Body of pancreas (tissue), 4 donors: ENCODE results near the gene AHSP. TPM values are rescaled to one million over a fixed set of nuclear protein-coding genes. Genes with fewer than 3 reads are reported as not detected.

Source experiments
- ATAC-seq: fragments of 150-250 bp; one replicate; pipeline ENCODE4 v1.9.1; 2016
- DNase-seq, 4 donors: peaks; one replicate each; pipeline ENCODE4 v3.0.0-alpha.2; 2019
- H3K27ac ChIP-seq, 4 donors: fragments of 200-600 bp; sonication (generic); 1 replicate in 3 of 4; 2 replicates in 1 of 4; pipeline versions ENCODE4 v1.5.1 to v1.6.1; 2016 to 2019; ENCODE audit warnings: mild to moderate bottlenecking in 1 of 4, mixed read lengths in 1 of 4, moderate library complexity in 1 of 4
- H3K27me3 ChIP-seq, 2 donors: fragments of 200-600 bp; sonication (generic); one replicate each; pipeline ENCODE4 v1.6.0; 2016; ENCODE audit warnings: mild to moderate bottlenecking in 1 of 2
- H3K36me3 ChIP-seq, 2 donors: fragments of 200-600 bp; sonication (generic); replicated peaks in 1 of 2; 2 replicates each; pipeline ENCODE4 v1.5.1; 2016; ENCODE audit warnings: low read depth in 2 of 2; ENCODE audit not compliant: insufficient read depth in 1 of 2
- H3K4me1 ChIP-seq: fragments of 200-600 bp; sonication (generic); one replicate; pipeline ENCODE4 v1.6.0; 2016
- H3K4me3 ChIP-seq, 2 donors: fragments of 200-600 bp; sonication (generic); 1 replicate in 1 of 2; 2 replicates in 1 of 2; pipeline ENCODE4 v1.5.1; 2016 to 2019
- H3K9me3 ChIP-seq, 3 donors: fragments of 200-600 bp; sonication (generic); 1 replicate in 2 of 3; 2 replicates in 1 of 3; pipeline ENCODE4 v1.5.1; 2016
- CTCF ChIP-seq, 7 experiments: fragments of 450-650 bp in 4 of 7; fragments of 200-600 bp in 3 of 7; sonication (generic) in 3 of 7; IDR thresholded peaks; one replicate each; pipeline ENCODE4 v1.5.1; 2016 to 2019; ENCODE audit warnings: antibody characterized with exemption in 7 of 7
- POLR2A ChIP-seq, 3 donors: fragments of 450-650 bp; IDR thresholded peaks; one replicate each; pipeline ENCODE4 v1.6.1; 2016; ENCODE audit warnings: antibody characterized with exemption in 3 of 3, mild to moderate bottlenecking in 2 of 3
- WGBS, 2 donors: methylation state at CpG; one replicate each; pipeline ENCODE4 v1.1.5; 2017; 5-methylcytosine and 5-hydroxymethylcytosine counted together
- intact Hi-C: fragments of 100-400 bp; cut with DNase I; formaldehyde crosslinking; loops from one replicate; pipeline ENCODE4 v1.15.1; 2023
- total RNA-seq, 2 donors: library from RNA; depleted of rRNA; stranded (reverse); fragments of >200 nt; gene quantifications; one replicate each; pipeline ENCODE4 v1.1.0, GENCODE V29; 2016

Gene AHSP
- total RNA-seq, 2 donors from 2014 or later: not detected

GRCh38 chr16:31542763-31543162 is 15.1 kb downstream of the AHSP start:
- H3K9me3 ChIP-seq: peaks cover 0 to 10% (median 0%) of the 10 kb centered on the region in 3 donors
- no peak overlapping the region for H3K27ac ChIP-seq
- no peak overlapping the region for H3K4me3 ChIP-seq
- peaks cover 0 to 2% of the 10 kb centered on the region in 2 donors for H3K27me3 ChIP-seq
- H3K4me1 ChIP-seq: peaks cover under 1% of the 10 kb centered on the region
- intact Hi-C loops: no loop called here
- ATAC-seq (no peak), DNase-seq (no peak)
- no peaks in the 10 kb centered on the region for H3K36me3 ChIP-seq
- TF ChIP-seq CTCF (IDR thresholded peaks at IDR 0.05) (no peak), POLR2A (IDR thresholded peaks at IDR 0.05) (no peak)
- WGBS, 2 donors: 77 to 79% methylated on average over 4 of the region's 4 CpGs

GRCh38 chr16:31561426-31562233 is 33.9 kb downstream of the AHSP start:
- Histone ChIP-seq H3K27me3 (no peaks in the 10 kb centered on the region), H3K9me3 (no peaks in the 10 kb centered on the region), H3K4me1 (no peaks in the 10 kb centered on the region), H3K4me3 (no peak overlapping the region), H3K27ac (no peak overlapping the region), H3K36me3 (no peaks in the 10 kb centered on the region)
- no peak for TF ChIP-seq POLR2A (IDR thresholded peaks at IDR 0.05)
- TF ChIP-seq CTCF (IDR thresholded peaks at IDR 0.05): no peak
- ATAC-seq (no peak), DNase-seq (no peak)
- intact Hi-C loops: no loop called here
- 62 to 69% methylated on average over 8 of the region's 8 CpGs for WGBS, 2 donors

GRCh38 chr16:31568577-31569359 is 41.1 kb downstream of the AHSP start:
- ATAC-seq (no peak), DNase-seq (peak in 3 of 4 donors; percentile 15 to 46 (median 26))
- no peak overlapping the region for H3K27ac ChIP-seq
- H3K4me3 ChIP-seq: no peak overlapping the region
- H3K9me3 ChIP-seq: no peaks in the 10 kb centered on the region
- WGBS, 2 donors: 9% methylated on average over 35 to 49 of the region's 49 CpGs
- intact Hi-C loops: no loop called here
- TF ChIP-seq POLR2A (IDR thresholded peaks at IDR 0.05) (no peak), CTCF (IDR thresholded peaks at IDR 0.05) (no peak)
- H3K36me3 ChIP-seq: no peaks in the 10 kb centered on the region
- H3K4me1 ChIP-seq: peaks cover 10% of the 10 kb centered on the region
- H3K27me3 ChIP-seq: peaks cover 0 to 18% of the 10 kb centered on the region in 2 donors

GRCh38 chr16:31569360-31569717 is 41.6 kb downstream of the AHSP start:
- peaks cover 0 to 18% of the 10 kb centered on the region in 2 donors for H3K27me3 ChIP-seq
- TF ChIP-seq POLR2A (IDR thresholded peaks at IDR 0.05) (no peak), CTCF (IDR thresholded peaks at IDR 0.05) (no peak)
- H3K9me3 ChIP-seq: no peaks in the 10 kb centered on the region
- H3K4me1 ChIP-seq: peaks cover 10% of the 10 kb centered on the region
- no peak overlapping the region for H3K27ac ChIP-seq
- no peaks in the 10 kb centered on the region for H3K36me3 ChIP-seq
- no peak overlapping the region for H3K4me3 ChIP-seq
- 0 to 5% methylated on average over 18 to 44 of the region's 46 CpGs for WGBS, 2 donors
- DNase-seq (no peak), ATAC-seq (no peak)
- intact Hi-C loops: no loop called here
